ENCODE measurements around the gene TOPBP1.

The TOPBP1 gene

GRCh38 chr3:133629146-133629545, 32.6 kb downstream of the TOPBP1 start:
- DNase-seq: no peak
- in situ Hi-C loops (cut with MboI; ENCODE audit: low pct_unique_long_range_greater_than_20kb, low sequenced_read_pairs): loop anchor here (25.0 kb wide), 1 partner anchor 917 kb away; the partner anchor contains the start of gene NPHP3

GRCh38 chr3:133627789-133628188, 34.0 kb downstream of the TOPBP1 start:
- no peak for DNase-seq
- in situ Hi-C loops (cut with MboI; ENCODE audit: low pct_unique_long_range_greater_than_20kb, low sequenced_read_pairs): loop anchor here (25.0 kb wide), 1 partner anchor 915 kb away; the partner anchor contains the start of gene NPHP3

GRCh38 chr3:133620066-133620784, 41.5 kb downstream of the TOPBP1 start:
- in situ Hi-C loops (cut with MboI; ENCODE audit: low pct_unique_long_range_greater_than_20kb, low sequenced_read_pairs): no loop called here

GRCh38 chr3:133611534-133611933, 50.2 kb downstream of the TOPBP1 start:
- in situ Hi-C loops (cut with MboI; ENCODE audit: low pct_unique_long_range_greater_than_20kb, low sequenced_read_pairs): no loop called here
- no peak for DNase-seq

More at GRCh38 chr3:133620066-133620784, 41.5 kb downstream of the TOPBP1 start:
- DNase-seq: no peak

- DNase-seq: no peak
- in situ Hi-C loops (cut with MboI; ENCODE audit: low pct_unique_long_range_greater_than_20kb, low sequenced_read_pairs): no loop called here
Measured at GRCh38 chr3:133610031-133610430, 51.7 kb downstream of the TOPBP1 start.

GRCh38 chr3:133608388-133608787, 53.4 kb downstream of the TOPBP1 start:
- DNase-seq: no peak
- in situ Hi-C loops (cut with MboI; ENCODE audit: low pct_unique_long_range_greater_than_20kb, low sequenced_read_pairs): no loop called here

GRCh38 chr3:133607816-133608215, 53.9 kb downstream of the TOPBP1 start:
- in situ Hi-C loops (cut with MboI; ENCODE audit: low pct_unique_long_range_greater_than_20kb, low sequenced_read_pairs): no loop called here
- DNase-seq: no peak

GRCh38 chr3:133606902-133607301, 54.8 kb downstream of the TOPBP1 start:
- DNase-seq: no peak
- in situ Hi-C loops (cut with MboI; ENCODE audit: low pct_unique_long_range_greater_than_20kb, low sequenced_read_pairs): no loop called here

- DNase-seq: no peak
- in situ Hi-C loops (cut with MboI; ENCODE audit: low pct_unique_long_range_greater_than_20kb, low sequenced_read_pairs): no loop called here
Measured at GRCh38 chr3:133606342-133606741, 55.4 kb downstream of the TOPBP1 start.

GRCh38 chr3:133600572-133601081, 61.1 kb downstream of the TOPBP1 start:
- in situ Hi-C loops (cut with MboI; ENCODE audit: low pct_unique_long_range_greater_than_20kb, low sequenced_read_pairs): no loop called here
- no peak for DNase-seq

- in situ Hi-C loops (cut with MboI; ENCODE audit: low pct_unique_long_range_greater_than_20kb, low sequenced_read_pairs): no loop called here
Measured at GRCh38 chr3:133599280-133599679, 62.5 kb downstream of the TOPBP1 start.

GRCh38 chr3:133598405-133598804, 63.3 kb downstream of the TOPBP1 start:
- in situ Hi-C loops (cut with MboI; ENCODE audit: low pct_unique_long_range_greater_than_20kb, low sequenced_read_pairs): no loop called here
- DNase-seq: no peak

More at GRCh38 chr3:133599280-133599679, 62.5 kb downstream of the TOPBP1 start:
- no peak for DNase-seq

GRCh38 chr3:133595341-133595740, 66.4 kb downstream of the TOPBP1 start:
- no peak for DNase-seq
- in situ Hi-C loops (cut with MboI; ENCODE audit: low pct_unique_long_range_greater_than_20kb, low sequenced_read_pairs): no loop called here

- in situ Hi-C loops (cut with MboI; ENCODE audit: low pct_unique_long_range_greater_than_20kb, low sequenced_read_pairs): no loop called here
- DNase-seq: no peak
Measured at GRCh38 chr3:133593243-133593642, 68.5 kb downstream of the TOPBP1 start.

- in situ Hi-C loops (cut with MboI; ENCODE audit: low pct_unique_long_range_greater_than_20kb, low sequenced_read_pairs): no loop called here
- DNase-seq: no peak
Measured at GRCh38 chr3:133592843-133593242, 68.9 kb downstream of the TOPBP1 start.

- in situ Hi-C loops (cut with MboI; ENCODE audit: low pct_unique_long_range_greater_than_20kb, low sequenced_read_pairs): no loop called here
- no peak for DNase-seq
Measured at GRCh38 chr3:133591271-133591742, 70.4 kb downstream of the TOPBP1 start.

GRCh38 chr3:133589503-133589902, 72.2 kb downstream of the TOPBP1 start:
- no peak for DNase-seq
- in situ Hi-C loops (cut with MboI; ENCODE audit: low pct_unique_long_range_greater_than_20kb, low sequenced_read_pairs): no loop called here

GRCh38 chr3:133588784-133589465, 72.8 kb downstream of the TOPBP1 start:
- in situ Hi-C loops (cut with MboI; ENCODE audit: low pct_unique_long_range_greater_than_20kb, low sequenced_read_pairs): no loop called here
- DNase-seq: no peak

- DNase-seq: no peak
- in situ Hi-C loops (cut with MboI; ENCODE audit: low pct_unique_long_range_greater_than_20kb, low sequenced_read_pairs): no loop called here
Measured at GRCh38 chr3:133588035-133588434, 73.7 kb downstream of the TOPBP1 start.

GRCh38 chr3:133583396-133583795, 78.3 kb downstream of the TOPBP1 start:
- no peak for DNase-seq
- in situ Hi-C loops (cut with MboI; ENCODE audit: low pct_unique_long_range_greater_than_20kb, low sequenced_read_pairs): no loop called here
